Suppressor macrophage (primary cell): ENCODE results near the gene PIK3C2G.

Experiments used
- DNase-seq, 4 experiments: peaks; one replicate each; pipeline ENCODE4 v3.0.0-alpha.2; 2020 to 2022

The PIK3C2G gene

GRCh38 chr12:18567787-18568186 lies 306.5 kb downstream of the PIK3C2G start:
- no peak for DNase-seq

- DNase-seq, result no peak
These were observed 309.2 kb downstream of the PIK3C2G start for GRCh38 chr12:18570543-18570942.

- no peak for DNase-seq
These were observed 314.8 kb downstream of the PIK3C2G start for GRCh38 chr12:18576104-18576626.

- no peak for DNase-seq
These were observed 315.3 kb downstream of the PIK3C2G start for GRCh38 chr12:18576648-18577047.

- no peak for DNase-seq
These were observed 316.9 kb downstream of the PIK3C2G start for GRCh38 chr12:18578191-18578590.

GRCh38 chr12:18580291-18580690 lies 319.0 kb downstream of the PIK3C2G start:
- no peak for DNase-seq

- DNase-seq, result no peak
These were observed 319.4 kb downstream of the PIK3C2G start for GRCh38 chr12:18580706-18581105.

GRCh38 chr12:18581232-18581962 lies 320.1 kb downstream of the PIK3C2G start:
- no peak for DNase-seq

GRCh38 chr12:18583655-18584054 lies 322.3 kb downstream of the PIK3C2G start:
- DNase-seq, result no peak

GRCh38 chr12:18586581-18586980 lies 325.3 kb downstream of the PIK3C2G start:
- DNase-seq, result no peak

GRCh38 chr12:18589316-18589715 lies 328.0 kb downstream of the PIK3C2G start:
- DNase-seq, result no peak

- DNase-seq, result no peak
These were observed 330.2 kb downstream of the PIK3C2G start for GRCh38 chr12:18591473-18591872.

- DNase-seq, result no peak
These were observed 334.1 kb downstream of the PIK3C2G start for GRCh38 chr12:18595412-18595811.

- DNase-seq, result no peak
These were observed 340.6 kb downstream of the PIK3C2G start for GRCh38 chr12:18601962-18602361.

- no peak for DNase-seq
These were observed 351.7 kb downstream of the PIK3C2G start for GRCh38 chr12:18612971-18613370.

GRCh38 chr12:18620986-18621385 lies 359.7 kb downstream of the PIK3C2G start:
- no peak for DNase-seq

- DNase-seq, result no peak
These were observed 368.1 kb downstream of the PIK3C2G start for GRCh38 chr12:18629445-18629844.

GRCh38 chr12:18629916-18630315 lies 368.6 kb downstream of the PIK3C2G start:
- no peak for DNase-seq

GRCh38 chr12:18631339-18631738 lies 370.0 kb downstream of the PIK3C2G start:
- DNase-seq, result no peak

- no peak for DNase-seq
These were observed 371.5 kb downstream of the PIK3C2G start for GRCh38 chr12:18632848-18633247.

- DNase-seq, result no peak
These were observed 373.1 kb downstream of the PIK3C2G start for GRCh38 chr12:18634382-18634781.

GRCh38 chr12:18640321-18640955 lies 379.1 kb downstream of the PIK3C2G start:
- no peak for DNase-seq

GRCh38 chr12:18643681-18644080 lies 382.4 kb downstream of the PIK3C2G start:
- DNase-seq, result no peak

- no peak for DNase-seq
These were observed 383.2 kb downstream of the PIK3C2G start for GRCh38 chr12:18644564-18644963.
